DMS 273 treated with DMSO at 0.1 percent for 48 hours (cell line): Measurements from ENCODE around the gene CCDC116.

Experiments
- DNase-seq: peaks from one replicate; lab custom pipeline; 2025; lab: John Stamatoyannopoulos, UW

Gene CCDC116

GRCh38 chr22:21681566-21682370 lies 49.2 kb downstream of the CCDC116 start:
- no peak for DNase-seq

DNA sequence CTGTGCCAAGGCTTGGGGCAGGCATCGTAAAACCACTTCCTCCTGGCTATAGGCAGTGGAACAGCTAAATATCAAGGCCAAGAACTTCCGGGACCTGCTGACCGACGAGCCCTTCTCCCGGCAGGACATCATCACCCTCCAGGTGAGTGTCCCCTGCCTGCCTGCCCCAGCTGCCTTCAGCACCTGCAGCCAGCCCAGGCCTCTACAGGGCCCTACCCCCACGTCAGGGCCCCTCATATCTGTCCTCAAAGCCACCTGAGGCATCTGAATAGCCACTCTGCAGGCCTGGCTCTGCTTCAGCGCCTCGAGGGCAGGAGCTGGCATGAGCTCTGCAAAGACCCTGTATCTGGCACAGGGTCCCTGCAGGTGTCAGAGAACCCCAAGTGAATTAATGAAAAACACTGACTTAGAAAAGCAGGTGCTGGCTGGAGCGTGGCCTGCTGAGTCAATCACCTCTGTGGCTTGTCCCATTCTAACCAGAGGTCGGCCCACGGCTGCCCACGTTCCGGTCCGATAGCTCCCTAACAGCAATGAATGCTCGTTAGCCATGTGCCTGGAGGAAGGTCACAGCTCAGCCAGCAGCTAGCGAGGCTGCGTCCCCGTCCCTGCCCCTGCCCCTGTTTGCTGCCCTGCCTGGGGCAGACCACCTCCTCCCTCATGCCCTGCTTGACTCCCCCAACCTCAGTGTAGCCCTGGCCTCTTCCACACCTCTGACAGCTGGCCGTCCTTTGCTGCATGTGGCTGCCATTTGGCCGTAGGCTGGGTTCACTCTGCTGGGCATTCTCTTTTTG lies 50.0 kb downstream of the CCDC116 start:
- no peak for DNase-seq

DNA sequence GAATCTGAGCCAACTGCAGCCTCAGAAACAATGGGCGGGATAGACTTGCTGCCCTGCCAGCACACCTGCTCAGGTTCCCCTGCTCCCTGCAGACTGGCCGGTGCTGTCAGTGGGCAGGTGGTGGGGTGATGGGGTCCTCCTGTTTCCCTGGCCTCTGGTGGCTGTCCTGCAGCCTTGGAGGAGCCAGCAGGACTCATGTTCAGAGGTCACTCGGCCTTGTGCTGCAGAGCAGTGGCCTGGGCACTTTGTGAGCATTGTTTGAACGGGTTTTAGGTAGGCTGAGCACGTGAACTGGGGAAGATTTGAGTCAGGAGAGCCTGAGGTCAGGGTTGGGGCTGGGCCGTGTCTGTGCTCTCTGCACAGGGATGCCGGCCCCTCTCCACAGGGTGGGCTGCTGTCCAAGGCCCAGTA lies 50.8 kb downstream of the CCDC116 start:
- DNase-seq: no peak

DNA sequence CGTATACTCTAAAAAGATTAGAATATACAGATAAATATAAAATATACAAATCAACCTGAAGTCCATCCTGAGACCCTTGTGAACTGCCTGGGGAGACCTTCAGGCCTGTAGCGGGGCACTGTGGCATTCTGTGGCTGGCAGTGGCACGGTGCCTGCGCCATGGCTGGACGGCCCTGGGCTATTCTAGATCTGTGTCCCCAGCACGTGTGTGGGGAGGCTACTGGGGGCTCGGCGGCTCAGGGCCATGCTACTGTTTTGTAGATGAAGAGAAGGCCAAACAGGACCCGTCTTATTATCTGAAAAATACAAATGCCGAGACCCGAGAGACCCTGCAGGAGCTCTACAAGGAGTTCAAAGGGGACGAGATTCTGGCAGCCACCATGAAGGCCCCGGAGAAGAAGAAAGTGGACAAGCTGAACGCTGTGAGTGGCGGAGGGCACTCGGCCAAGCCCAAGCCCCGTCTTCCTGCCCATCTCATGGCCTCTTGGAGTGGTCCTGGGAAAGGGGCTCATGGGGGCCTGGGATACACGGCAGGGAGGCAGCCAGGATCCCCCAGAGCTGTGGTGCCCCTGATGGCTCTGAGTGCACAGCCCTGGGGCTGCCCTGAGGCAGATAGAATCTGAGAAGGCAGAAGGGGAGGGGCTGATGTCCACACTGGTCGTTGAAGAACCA lies 52.1 kb downstream of the CCDC116 start:
- no peak for DNase-seq

- DNase-seq: no peak
Observed at GRCh38 chr22:21685164-21685513, 52.6 kb downstream of the CCDC116 start.

- no peak for DNase-seq
Observed at GRCh38 chr22:21686193-21686608, 53.6 kb downstream of the CCDC116 start.
